H1 (cell line): Measurements from ENCODE around the gene UCHL5. TPM values are rescaled to one million over a fixed set of nuclear protein-coding genes. Genes with fewer than 3 reads are reported as not detected.

Source experiments
- CTCF ChIA-PET: fragments of 300-600 bp; sonication (Branson Sonifier 250); formaldehyde crosslinking; loops from one replicate; lab custom pipeline; 2021; ENCODE audit not compliant: partially characterized antibody; lab: Charles Lee
- POLR2A ChIA-PET: fragments of 300-600 bp; sonication (Branson Sonifier 250); formaldehyde crosslinking; loops from one replicate; lab custom pipeline; 2021; ENCODE audit warnings: inconsistent platforms; ENCODE audit not compliant: partially characterized antibody; lab: Charles Lee
- DNase-seq, 2 experiments: peaks; one replicate each; pipeline versions ENCODE4 v3.0.0 to v3.0.0-alpha.2; 2010 to 2022; ENCODE audit warnings: low spot score in 2 of 2, low read depth in 1 of 2, mixed read lengths in 1 of 2
- FAIRE-seq: peaks from 2 replicates; lab custom pipeline; 2011; peaks lifted over from hg19 to GRCh38; lab: Jason Lieb, UNC
- H2AFZ ChIP-seq: 2 replicates; pipeline ENCODE4 v1.8.1; 2012; ENCODE audit warnings: low read length, inconsistent platforms
- H2AK5ac ChIP-seq: 2 replicates; pipeline ENCODE4 v1.6.1; 2013; ENCODE audit warnings: low read depth, low read length
- H2BK120ac ChIP-seq: replicated peaks from 2 replicates; pipeline ENCODE3; 2013; ENCODE audit warnings: low read depth, low read length, inconsistent platforms
- H2BK12ac ChIP-seq: 2 replicates; pipeline ENCODE4 v1.6.1; 2013; ENCODE audit warnings: low read depth, low read length
- H2BK15ac ChIP-seq: 2 replicates; pipeline ENCODE4 v1.6.1; 2013; ENCODE audit warnings: low read length
- H2BK20ac ChIP-seq: 2 replicates; pipeline ENCODE4 v1.6.1; 2013; ENCODE audit warnings: low read length
- H2BK5ac ChIP-seq: 2 replicates; pipeline ENCODE4 v1.6.1; 2013; ENCODE audit warnings: low read depth, low read length
- H3K14ac ChIP-seq: 2 replicates; pipeline ENCODE4 v1.6.1; 2013; ENCODE audit warnings: inconsistent platforms; ENCODE audit not compliant: insufficient read length
- H3K18ac ChIP-seq: 2 replicates; pipeline ENCODE4 v1.6.1; 2013; ENCODE audit warnings: low read length; ENCODE audit errors: extremely low read depth
- H3K23ac ChIP-seq: 2 replicates; pipeline ENCODE4 v1.6.1; 2013; ENCODE audit warnings: inconsistent platforms; ENCODE audit not compliant: insufficient read length
- H3K23me2 ChIP-seq: 2 replicates; pipeline ENCODE4 v1.6.1; 2013; ENCODE audit warnings: low read depth, low read length
- H3K27ac ChIP-seq: 2 replicates; pipeline ENCODE4 v1.6.1; 2011; ENCODE audit warnings: low read depth, low read length, inconsistent platforms
- H3K27me3 ChIP-seq, 4 experiments: replicated peaks in 1 of 4; 1 replicate in 1 of 4; 2 replicates in 3 of 4; pipeline versions ENCODE4 v1.6.1 to v1.8.1; 2011 to 2013; ENCODE audit warnings: low read length in 3 of 4, mild to moderate bottlenecking in 3 of 4, inconsistent platforms in 2 of 4, mixed read lengths in 2 of 4, moderate library complexity in 1 of 4; ENCODE audit not compliant: control insufficient read depth in 3 of 4, insufficient read depth in 3 of 4; ENCODE audit errors: extremely low read depth in 1 of 4
- H3K36me3 ChIP-seq, 4 experiments: 2 replicates each; pipeline versions ENCODE4 v1.6.1 to v1.8.1; 2011 to 2013; ENCODE audit warnings: mild to moderate bottlenecking in 4 of 4, low read length in 3 of 4, moderate library complexity in 2 of 4, control low read depth in 1 of 4, inconsistent platforms in 1 of 4; ENCODE audit not compliant: insufficient read depth in 4 of 4, control insufficient read depth in 2 of 4
- H3K4ac ChIP-seq: replicated peaks from 2 replicates; pipeline ENCODE3; 2013; ENCODE audit warnings: low read length, low read depth, mixed read lengths, inconsistent platforms; ENCODE audit not compliant: insufficient read length
- H3K4me1 ChIP-seq, 4 experiments: replicated peaks in 1 of 4; 1 replicate in 1 of 4; 2 replicates in 3 of 4; pipeline versions ENCODE4 v1.6.1 to v1.8.1; 2011 to 2013; ENCODE audit warnings: low read length in 3 of 4, inconsistent platforms in 2 of 4, mixed read lengths in 1 of 4; ENCODE audit not compliant: insufficient read depth in 4 of 4, control insufficient read depth in 3 of 4
- H3K4me2 ChIP-seq, 2 experiments: 2 replicates each; pipeline versions ENCODE4 v1.6.1 to v1.8.1; 2011 to 2013; ENCODE audit warnings: low read depth in 2 of 2, low read length in 2 of 2, control low read depth in 1 of 2, inconsistent platforms in 1 of 2, mild to moderate bottlenecking in 1 of 2; ENCODE audit not compliant: insufficient read depth in 1 of 2
- H3K4me3 ChIP-seq, 4 experiments: fragments of 200-600, 300-600 bp in 1 of 4; sonication (generic), shearing (Covaris generic), sonication (Bioruptor Twin) in 1 of 4; 2 replicates each; pipeline versions ENCODE4 v1.5.1 to v1.8.1; 2011 to 2016; ENCODE audit warnings: low read length in 4 of 4, low read depth in 3 of 4, control low read depth in 2 of 4, inconsistent platforms in 2 of 4, mild to moderate bottlenecking in 2 of 4, mixed read lengths in 1 of 4, moderate library complexity in 1 of 4; ENCODE audit not compliant: insufficient read depth in 2 of 4; ENCODE audit errors: extremely low read depth in 1 of 4
- H3K56ac ChIP-seq: replicated peaks from 2 replicates; pipeline ENCODE3; 2013; ENCODE audit warnings: low read depth, mild to moderate bottlenecking, mixed read lengths, low read length, inconsistent platforms; ENCODE audit not compliant: insufficient read length
- H3K79me1 ChIP-seq: 2 replicates; pipeline ENCODE4 v1.6.1; 2013; ENCODE audit warnings: low read depth, low read length, control low read depth
- H3K79me2 ChIP-seq, 2 experiments: 2 replicates each; pipeline versions ENCODE4 v1.6.1 to v1.8.1; 2012 to 2013; ENCODE audit warnings: low read length in 2 of 2, mild to moderate bottlenecking in 2 of 2, inconsistent platforms in 1 of 2; ENCODE audit not compliant: insufficient read depth in 2 of 2, control insufficient read depth in 1 of 2
- H3K9ac ChIP-seq, 4 experiments: replicated peaks in 1 of 4; 1 replicate in 1 of 4; 2 replicates in 3 of 4; pipeline versions ENCODE4 v1.6.1 to v1.8.1; 2011 to 2013; ENCODE audit warnings: low read depth in 3 of 4, low read length in 3 of 4, control low read depth in 2 of 4, mild to moderate bottlenecking in 2 of 4, moderate library complexity in 2 of 4, inconsistent platforms in 1 of 4; ENCODE audit errors: extremely low read depth in 1 of 4
- H3K9me3 ChIP-seq, 2 experiments: 2 replicates each; pipeline versions ENCODE4 v1.6.1 to v1.8.1; 2012 to 2013; ENCODE audit warnings: mild to moderate bottlenecking in 2 of 2, moderate library complexity in 2 of 2, control low read depth in 1 of 2, inconsistent platforms in 1 of 2, low read depth in 1 of 2, low read length in 1 of 2, mixed read lengths in 1 of 2; ENCODE audit not compliant: insufficient read depth in 2 of 2
- H4K20me1 ChIP-seq, 2 experiments: replicated peaks in 1 of 2; 2 replicates each; pipeline versions ENCODE3 to v1.8.1; 2011 to 2013; ENCODE audit warnings: inconsistent platforms in 2 of 2, low read length in 2 of 2, mild to moderate bottlenecking in 1 of 2; ENCODE audit not compliant: insufficient read depth in 2 of 2, control insufficient read depth in 1 of 2
- H4K5ac ChIP-seq: 2 replicates; pipeline ENCODE4 v1.6.1; 2013; ENCODE audit warnings: low read length, low read depth, mixed read lengths, inconsistent platforms; ENCODE audit not compliant: insufficient read length
- H4K8ac ChIP-seq: 2 replicates; pipeline ENCODE4 v1.8.0; 2013; ENCODE audit warnings: mild to moderate bottlenecking, moderate library complexity, low read length, inconsistent platforms; ENCODE audit not compliant: insufficient read depth; ENCODE audit errors: extremely low read depth
- H4K91ac ChIP-seq: replicated peaks from 2 replicates; pipeline ENCODE3; 2013; ENCODE audit warnings: low read length, mixed read lengths, inconsistent platforms; ENCODE audit not compliant: insufficient read length
- TEAD4 ChIP-seq: IDR thresholded peaks from 2 replicates; pipeline ENCODE4 v1.6.1; 2012; ENCODE audit warnings: low read depth, low read length, inconsistent platforms, mixed read lengths
- polyA plus RNA-seq, 7 experiments: library from polyadenylated mRNA; depleted of rRNA in 3 of 7; stranded (reverse) in 5 of 7; unstranded in 2 of 7; fragments of >200 nt in 5 of 7; fragments of 200-250 nt in 2 of 7; gene quantifications; 1 replicate in 5 of 7; 2 replicates in 1 of 7; 4 replicates in 1 of 7; pipeline versions ENCODE4 v1.2.1 to v1.2.3, GENCODE V29; 2011 to 2013; ENCODE audit warnings: missing spikeins in 2 of 7, mixed read lengths in 2 of 7
- total RNA-seq: library from RNA; stranded (reverse); fragmentation: NEBNext Ultra II Directional; extraction: Animal tissue kit (Norgen Biotek cat#: 25700); gene quantifications from 2 replicates; pipeline ENCODE4 v1.2.1, GENCODE V29; 2021

UCHL5 gene
- total and polyA plus RNA-seq, 2 of the 8 experiments (the other 6 are each of a cell fraction or from before 2014, with no cell fraction given): 12.0 to 40.0 TPM

DNA sequence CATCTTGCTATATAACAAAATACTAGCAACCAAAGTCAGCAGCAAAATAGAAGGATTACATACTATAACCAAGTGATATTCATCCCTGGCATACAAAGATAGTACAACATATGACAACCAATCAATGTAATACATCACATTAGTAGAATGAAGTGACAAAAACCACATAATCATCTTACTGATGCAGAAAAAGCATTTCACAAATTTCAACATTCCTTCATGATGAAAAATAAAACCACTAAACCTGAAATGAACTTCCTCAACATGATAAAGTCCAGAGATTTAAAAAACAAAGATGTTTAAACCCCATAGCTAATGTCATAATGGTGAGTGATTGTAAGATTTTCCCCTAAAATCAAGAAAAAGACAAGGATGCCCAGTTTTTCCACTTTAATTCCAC is 18.8 kb upstream of the UCHL5 start:
- no peak overlapping the region for H2BK5ac ChIP-seq
- no peak overlapping the region for H2BK15ac ChIP-seq
- no peaks in the 10 kb centered on the region for H3K23me2 ChIP-seq
- H3K27me3 ChIP-seq: no peaks in the 10 kb centered on the region
- no peak overlapping the region for H2BK120ac ChIP-seq
- no peak overlapping the region for H3K9ac ChIP-seq
- no peaks in the 10 kb centered on the region for H4K20me1 ChIP-seq
- no peak overlapping the region for H4K91ac ChIP-seq
- H2BK12ac ChIP-seq: no peak overlapping the region
- H3K4ac ChIP-seq: no peak overlapping the region
- no peaks in the 10 kb centered on the region for H3K4me1 ChIP-seq
- H4K5ac ChIP-seq: no peak overlapping the region
- ChIA-PET CTCF (interaction anchor here (0.8 to 1.1 kb wide), 2 partner anchors 10 to 582 kb away, joined by 3 read pairs; no protein-coding TSS in a partner anchor), POLR2A (interaction anchor here (1.4 kb wide), 1 partner anchor 12 kb away, joined by 4 read pairs; no protein-coding TSS in a partner anchor)
- no peak overlapping the region for H3K4me3 ChIP-seq
- no peak overlapping the region for H3K23ac ChIP-seq
- FAIRE-seq (no peak), DNase-seq (no peak)
- H3K9me3 ChIP-seq: no peaks in the 10 kb centered on the region
- H2BK20ac ChIP-seq: no peak overlapping the region
- H2AFZ ChIP-seq: no peak overlapping the region
- H3K27ac ChIP-seq: no peak overlapping the region
- no peak for TF ChIP-seq TEAD4
- H3K4me2 ChIP-seq: no peak overlapping the region
- no peak overlapping the region for H3K56ac ChIP-seq
- no peak overlapping the region for H3K18ac ChIP-seq
- no peak overlapping the region for H3K14ac ChIP-seq
- peaks cover 2% of the 10 kb centered on the region; the same call in 1 of the 2 replicates for H3K79me1 ChIP-seq
- H3K36me3 ChIP-seq: peaks cover 0 to 55% (median 24%) of the 10 kb centered on the region in 4 experiments; a peak in 7 of 8 replicates
- no peak overlapping the region for H2AK5ac ChIP-seq
- peaks cover 0 to 15% of the 10 kb centered on the region in 2 experiments; a peak in 2 of 4 replicates for H3K79me2 ChIP-seq
- no peak overlapping the region for H4K8ac ChIP-seq
